GM12801 (cell line): ENCODE measurements around the gene FBXO48.

Experiments used
- TF ChIP-seq, protein P1 (sequence below): IDR thresholded peaks from one replicate; pipeline ENCODE4 v1.5.1; 2011; ENCODE audit warnings: control low read depth; ENCODE audit not compliant: insufficient read length; ENCODE audit errors: extremely low read depth

Gene FBXO48

DNA sequence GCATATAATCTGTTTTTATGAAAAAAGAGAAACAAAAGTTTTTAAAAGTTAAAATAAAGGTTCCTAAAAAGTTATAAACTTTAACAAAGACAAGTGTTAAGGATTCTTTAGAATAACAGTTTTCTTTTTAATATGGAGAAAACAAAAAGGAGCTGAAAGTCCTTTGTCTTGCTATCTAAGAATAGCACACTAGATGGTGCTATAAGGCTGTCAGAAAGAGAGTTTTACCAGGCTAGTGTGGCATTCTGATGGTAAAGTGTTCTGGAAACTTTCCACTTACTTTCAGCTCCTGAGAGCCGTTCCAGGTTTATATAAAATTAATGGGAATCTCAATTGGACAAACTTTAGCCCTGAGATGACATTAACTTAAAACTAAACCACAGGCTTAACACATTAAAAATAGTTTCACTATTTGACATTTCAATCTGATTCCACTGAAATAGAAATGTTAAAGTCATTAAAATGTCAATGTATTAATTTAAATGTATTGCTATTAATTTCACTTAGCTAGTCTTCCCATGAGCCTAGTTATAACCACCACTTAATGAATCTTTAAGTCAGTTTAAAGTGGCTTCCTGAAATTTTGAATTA is 3.7 kb downstream of the FBXO48 start:
- TF ChIP-seq, protein P1, sequence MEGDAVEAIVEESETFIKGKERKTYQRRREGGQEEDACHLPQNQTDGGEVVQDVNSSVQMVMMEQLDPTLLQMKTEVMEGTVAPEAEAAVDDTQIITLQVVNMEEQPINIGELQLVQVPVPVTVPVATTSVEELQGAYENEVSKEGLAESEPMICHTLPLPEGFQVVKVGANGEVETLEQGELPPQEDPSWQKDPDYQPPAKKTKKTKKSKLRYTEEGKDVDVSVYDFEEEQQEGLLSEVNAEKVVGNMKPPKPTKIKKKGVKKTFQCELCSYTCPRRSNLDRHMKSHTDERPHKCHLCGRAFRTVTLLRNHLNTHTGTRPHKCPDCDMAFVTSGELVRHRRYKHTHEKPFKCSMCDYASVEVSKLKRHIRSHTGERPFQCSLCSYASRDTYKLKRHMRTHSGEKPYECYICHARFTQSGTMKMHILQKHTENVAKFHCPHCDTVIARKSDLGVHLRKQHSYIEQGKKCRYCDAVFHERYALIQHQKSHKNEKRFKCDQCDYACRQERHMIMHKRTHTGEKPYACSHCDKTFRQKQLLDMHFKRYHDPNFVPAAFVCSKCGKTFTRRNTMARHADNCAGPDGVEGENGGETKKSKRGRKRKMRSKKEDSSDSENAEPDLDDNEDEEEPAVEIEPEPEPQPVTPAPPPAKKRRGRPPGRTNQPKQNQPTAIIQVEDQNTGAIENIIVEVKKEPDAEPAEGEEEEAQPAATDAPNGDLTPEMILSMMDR, result no peak

- TF ChIP-seq, protein P1, result no peak
Measured at GRCh38 chr2:68458981-68459380, 8.1 kb downstream of the FBXO48 start.

- TF ChIP-seq, protein P1, result no peak
Measured at GRCh38 chr2:68456198-68456597, 10.9 kb downstream of the FBXO48 start.

DNA sequence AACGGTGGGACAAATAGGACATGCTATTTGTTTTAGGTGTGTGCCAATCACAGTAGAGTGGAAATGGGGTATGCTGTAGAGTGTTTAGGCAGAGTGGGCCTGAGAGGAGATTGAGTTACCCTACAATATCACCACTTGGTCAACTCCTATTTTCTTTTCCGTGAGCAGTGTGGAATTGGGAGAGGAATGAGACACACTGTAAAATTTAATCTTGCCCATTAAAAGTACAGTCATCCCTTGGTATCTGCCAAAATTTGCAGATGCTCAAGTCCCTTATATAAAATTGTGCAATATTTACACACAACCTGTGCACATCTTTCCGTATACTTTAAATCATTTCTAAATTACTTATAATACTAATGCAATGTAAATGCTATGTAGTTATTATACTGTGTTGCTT is 12.4 kb downstream of the FBXO48 start:
- TF ChIP-seq, protein P1, result no peak

DNA sequence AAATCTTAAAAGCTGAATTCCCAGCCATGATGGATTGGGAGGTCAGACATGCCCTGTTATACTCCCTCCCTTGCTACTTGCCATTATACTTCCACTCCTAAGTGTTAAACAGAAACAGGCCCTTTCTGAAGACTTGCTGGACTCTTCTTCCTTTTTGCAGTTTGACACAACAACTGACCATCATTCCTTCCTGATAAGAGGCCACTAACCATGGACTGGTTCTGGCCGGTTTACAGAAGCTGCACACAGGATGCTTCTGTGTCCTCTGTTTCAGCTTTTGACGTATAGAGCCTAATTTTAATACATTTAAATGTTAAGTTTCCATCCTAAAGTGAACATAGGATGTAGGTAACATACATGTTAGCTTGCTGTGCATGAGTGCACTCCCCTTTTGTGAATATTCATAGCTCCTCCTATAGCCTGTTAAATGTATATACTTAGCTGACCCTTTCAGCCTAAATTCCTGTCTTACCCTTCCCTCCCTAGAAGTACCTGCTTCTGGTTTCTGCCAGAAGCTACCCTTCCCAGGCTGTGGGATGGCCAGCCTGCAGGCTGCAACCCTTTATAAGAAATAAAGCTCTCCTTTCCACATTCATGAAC is 13.2 kb downstream of the FBXO48 start:
- TF ChIP-seq, protein P1, result no peak

GRCh38 chr2:68452158-68452900 is 14.8 kb downstream of the FBXO48 start:
- TF ChIP-seq, protein P1, result no peak

DNA sequence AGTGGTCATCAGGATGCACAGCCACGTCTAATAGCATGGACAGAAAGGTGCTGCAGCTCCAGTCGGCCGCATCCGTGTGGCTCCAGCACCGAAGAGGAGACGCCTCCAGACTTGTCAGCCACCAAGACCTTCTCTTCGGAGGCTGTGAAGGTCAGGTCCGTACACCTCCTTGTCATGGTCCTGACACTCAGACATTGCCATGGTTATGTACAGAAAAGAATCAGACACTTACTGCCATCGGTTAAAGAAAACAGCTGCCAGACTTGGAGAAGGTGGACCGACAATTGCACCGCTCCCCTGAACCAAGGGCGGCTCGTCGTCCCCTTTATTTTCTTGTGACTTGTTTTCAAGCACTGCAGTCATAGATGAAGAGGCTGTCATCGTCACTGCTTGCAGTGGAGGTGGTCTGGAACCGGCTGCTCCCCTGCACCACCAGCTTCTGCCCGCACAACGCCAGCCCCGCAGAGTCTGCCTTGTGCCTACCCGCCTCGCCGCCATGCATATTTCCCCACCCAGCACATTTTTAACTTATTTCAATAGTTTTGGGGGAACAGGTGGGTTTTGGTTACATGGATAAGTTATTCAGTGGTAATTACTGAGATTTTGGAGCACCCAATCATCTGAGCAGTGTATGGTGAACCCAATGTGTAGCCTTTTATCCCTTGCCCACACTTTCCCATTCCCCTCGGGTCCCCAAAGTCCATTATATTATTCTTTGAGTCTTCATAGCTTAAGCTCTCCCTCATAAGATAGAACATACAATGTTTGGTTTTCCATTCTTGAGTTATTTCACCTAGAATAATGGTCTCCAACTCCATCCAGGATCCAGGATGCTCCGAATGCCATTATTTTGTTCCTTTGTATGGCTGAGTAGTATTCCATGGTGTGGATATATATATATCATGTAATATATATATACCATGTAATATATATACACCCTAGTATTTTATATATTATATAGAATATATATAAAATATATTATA is 18.1 kb downstream of the FBXO48 start:
- TF ChIP-seq, protein P1, result no peak
